Gastroesophageal sphincter (tissue), 4 donors: ENCODE measurements around the gene MACROD2. TPM values are rescaled to one million over a fixed set of nuclear protein-coding genes. Genes with fewer than 3 reads are reported as not detected.

Experiments used
- ATAC-seq: fragments of 150-250 bp; one replicate; pipeline ENCODE4 v1.9.1; 2016; ENCODE audit warnings: mild to moderate bottlenecking, moderate library complexity
- H3K27ac ChIP-seq, 4 donors: fragments of 200-600 bp; sonication (generic) in 3 of 4; 1 replicate in 3 of 4; 2 replicates in 1 of 4; pipeline ENCODE4 v1.5.1; 2016 to 2019
- H3K27me3 ChIP-seq: fragments of 200-600 bp; sonication (generic); one replicate; pipeline ENCODE4 v1.5.1; 2019
- H3K36me3 ChIP-seq, 2 donors: fragments of 200-600 bp; sonication (generic); one replicate each; pipeline ENCODE4 v1.5.1; 2019; ENCODE audit warnings: control low read depth in 1 of 2
- H3K4me1 ChIP-seq, 3 donors: fragments of 200-600 bp; sonication (generic); 1 replicate in 2 of 3; 2 replicates in 1 of 3; pipeline ENCODE4 v1.5.1; 2016 to 2019; ENCODE audit warnings: control low read depth in 2 of 3
- H3K4me3 ChIP-seq, 2 donors: fragments of 200-600 bp; sonication (generic); one replicate each; pipeline ENCODE4 v1.5.1; 2019; ENCODE audit warnings: mild to moderate bottlenecking in 1 of 2, moderate library complexity in 1 of 2
- H3K9me3 ChIP-seq, 3 donors: fragments of 200-600 bp; sonication (generic); one replicate each; pipeline ENCODE4 v1.5.1; 2017 to 2019; ENCODE audit warnings: control low read depth in 2 of 3
- EP300 ChIP-seq: sonication (generic); formaldehyde crosslinking; IDR thresholded peaks from one replicate; pipeline ENCODE4 v1.6.1; 2017; ENCODE audit warnings: antibody characterized with exemption, mild to moderate bottlenecking
- POLR2A ChIP-seq, 2 donors: fragments of 450-650 bp; IDR thresholded peaks; one replicate each; pipeline ENCODE4 v1.6.1; 2017; ENCODE audit warnings: antibody characterized with exemption in 2 of 2, mild to moderate bottlenecking in 2 of 2, moderate library complexity in 1 of 2
- POLR2AphosphoS5 ChIP-seq: sonication (generic); formaldehyde crosslinking; IDR thresholded peaks from one replicate; pipeline ENCODE4 v1.6.1; 2017; ENCODE audit warnings: antibody characterized with exemption
- WGBS, 2 donors: methylation state at CpG; one replicate each; pipeline ENCODE4 v1.1.5; 2018; ENCODE audit warnings: low coverage in 1 of 2; 5-methylcytosine and 5-hydroxymethylcytosine counted together
- total RNA-seq, 4 donors: library from RNA; depleted of rRNA; stranded (reverse); fragments of >200 nt; gene quantifications; one replicate each; pipeline ENCODE4 v1.1.0, GENCODE V29; 2016
- TF ChIP-seq, protein P1 (sequence below), 4 experiments: fragments of 200-600 bp in 2 of 4; fragments of 450-650 bp in 2 of 4; sonication (generic) in 1 of 4; IDR thresholded peaks; one replicate each; pipeline ENCODE4 v1.5.1; 2017 to 2019; ENCODE audit warnings: antibody characterized with exemption in 4 of 4, mild to moderate bottlenecking in 2 of 4, moderate library complexity in 2 of 4

MACROD2 gene
- total RNA-seq, 4 donors from 2014 or later = 4.0 to 12.1 (median 7.4) TPM

DNA sequence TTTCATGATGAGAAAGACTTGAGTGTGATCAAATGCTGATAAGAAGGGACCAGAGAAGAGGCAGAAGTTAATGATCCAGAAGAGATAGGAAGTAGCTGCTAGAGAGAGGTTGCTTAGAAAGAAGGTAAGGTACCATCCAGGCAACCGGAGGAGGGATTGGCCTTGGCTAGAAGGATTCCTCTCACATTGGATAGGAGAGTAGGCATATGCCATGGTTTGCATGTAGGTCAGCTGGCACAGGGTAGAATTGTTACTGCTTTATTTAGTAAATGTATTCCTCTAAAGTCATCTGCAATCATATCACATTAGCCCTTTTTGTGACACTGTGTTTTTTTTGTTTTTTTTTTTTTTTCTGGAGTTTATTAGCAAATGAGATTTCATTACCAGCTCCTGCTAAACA lies 923.0 kb downstream of the MACROD2 start:
- TF ChIP-seq POLR2A (IDR thresholded peaks at IDR 0.05) (no peak), POLR2AphosphoS5 (no peak), EP300 (no peak)
- TF ChIP-seq, protein P1, sequence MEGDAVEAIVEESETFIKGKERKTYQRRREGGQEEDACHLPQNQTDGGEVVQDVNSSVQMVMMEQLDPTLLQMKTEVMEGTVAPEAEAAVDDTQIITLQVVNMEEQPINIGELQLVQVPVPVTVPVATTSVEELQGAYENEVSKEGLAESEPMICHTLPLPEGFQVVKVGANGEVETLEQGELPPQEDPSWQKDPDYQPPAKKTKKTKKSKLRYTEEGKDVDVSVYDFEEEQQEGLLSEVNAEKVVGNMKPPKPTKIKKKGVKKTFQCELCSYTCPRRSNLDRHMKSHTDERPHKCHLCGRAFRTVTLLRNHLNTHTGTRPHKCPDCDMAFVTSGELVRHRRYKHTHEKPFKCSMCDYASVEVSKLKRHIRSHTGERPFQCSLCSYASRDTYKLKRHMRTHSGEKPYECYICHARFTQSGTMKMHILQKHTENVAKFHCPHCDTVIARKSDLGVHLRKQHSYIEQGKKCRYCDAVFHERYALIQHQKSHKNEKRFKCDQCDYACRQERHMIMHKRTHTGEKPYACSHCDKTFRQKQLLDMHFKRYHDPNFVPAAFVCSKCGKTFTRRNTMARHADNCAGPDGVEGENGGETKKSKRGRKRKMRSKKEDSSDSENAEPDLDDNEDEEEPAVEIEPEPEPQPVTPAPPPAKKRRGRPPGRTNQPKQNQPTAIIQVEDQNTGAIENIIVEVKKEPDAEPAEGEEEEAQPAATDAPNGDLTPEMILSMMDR (IDR thresholded peaks at IDR 0.05) = no peak
- peaks cover 0 to 6% (median 0%) of the 10 kb centered on the region in 3 donors for H3K4me1 ChIP-seq
- no peak overlapping the region for H3K27ac ChIP-seq
- WGBS, 2 donors = 86 to 90% methylated on average over 1 of the region's 1 CpG
- no peaks in the 10 kb centered on the region for H3K36me3 ChIP-seq
- H3K4me3 ChIP-seq = no peak overlapping the region
- H3K27me3 ChIP-seq = no peaks in the 10 kb centered on the region
- H3K9me3 ChIP-seq = no peaks in the 10 kb centered on the region
- no peak for ATAC-seq

DNA sequence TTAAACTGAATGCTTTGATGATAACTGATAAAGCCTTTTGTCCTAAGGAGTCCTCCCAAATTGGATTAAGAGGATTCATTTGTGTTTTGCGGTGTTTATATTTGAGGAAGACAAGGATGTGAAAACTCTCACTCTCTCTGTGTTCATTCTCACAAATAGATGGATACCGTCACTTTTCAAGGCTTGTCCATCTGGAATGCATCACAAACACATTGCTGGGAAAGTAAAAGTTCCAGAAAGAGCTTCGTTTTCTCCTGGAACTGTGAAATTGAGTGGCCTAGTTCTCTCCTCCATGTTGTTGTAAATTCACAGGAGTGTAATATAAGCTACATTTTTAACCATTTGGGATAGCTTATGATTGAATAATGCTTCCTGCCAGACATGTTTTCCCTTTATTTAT lies 923.7 kb downstream of the MACROD2 start:
- peaks cover 0 to 6% (median 0%) of the 10 kb centered on the region in 3 donors for H3K4me1 ChIP-seq
- 41 to 66% methylated on average over 3 of the region's 3 CpGs for WGBS, 2 donors
- H3K27me3 ChIP-seq = no peaks in the 10 kb centered on the region
- no peak overlapping the region for H3K27ac ChIP-seq
- TF ChIP-seq, protein P1 (IDR thresholded peaks at IDR 0.05) = no peak
- TF ChIP-seq EP300 (no peak), POLR2AphosphoS5 (no peak), POLR2A (IDR thresholded peaks at IDR 0.05) (no peak)
- no peaks in the 10 kb centered on the region for H3K9me3 ChIP-seq
- no peak overlapping the region for H3K4me3 ChIP-seq
- H3K36me3 ChIP-seq = no peaks in the 10 kb centered on the region
- no peak for ATAC-seq

DNA sequence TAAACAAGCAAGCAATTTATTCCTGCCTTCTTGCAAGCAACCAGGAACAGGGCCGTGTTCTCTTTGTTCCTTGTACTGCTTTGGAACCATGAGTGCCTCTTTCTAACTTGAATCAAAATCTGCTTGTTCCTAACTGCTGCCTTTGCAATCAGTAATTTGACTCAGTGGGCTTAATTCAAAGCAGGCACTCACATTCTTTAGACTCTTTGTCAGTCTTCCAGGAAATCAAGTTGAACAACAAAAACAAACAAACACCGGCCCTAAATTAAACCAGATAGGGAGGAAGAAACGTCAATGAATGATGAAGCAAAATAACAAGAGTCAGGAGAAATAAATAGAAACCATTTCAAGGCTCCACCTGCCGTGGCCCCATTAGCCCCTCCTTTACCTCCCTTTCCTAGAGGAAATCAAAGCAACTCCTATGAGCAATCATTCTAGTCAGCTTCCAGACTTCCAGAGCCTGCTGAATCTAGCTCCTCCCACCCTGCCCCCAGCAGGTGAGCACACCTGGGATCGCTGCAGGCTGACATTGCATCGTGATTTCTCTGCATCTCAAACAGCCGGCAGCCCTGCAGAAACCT lies 924.3 kb downstream of the MACROD2 start:
- WGBS, 2 donors = 21 to 41% methylated on average over 5 to 7 of the region's 7 CpGs
- no peak overlapping the region for H3K4me3 ChIP-seq
- no peaks in the 10 kb centered on the region for H3K9me3 ChIP-seq
- TF ChIP-seq, protein P1 (IDR thresholded peaks at IDR 0.05) = no peak
- TF ChIP-seq POLR2A (IDR thresholded peaks at IDR 0.05) (no peak), EP300 (no peak), POLR2AphosphoS5 (no peak)
- ATAC-seq = no peak
- peaks cover 0 to 6% (median 0%) of the 10 kb centered on the region in 3 donors for H3K4me1 ChIP-seq
- H3K27me3 ChIP-seq = no peaks in the 10 kb centered on the region
- H3K36me3 ChIP-seq = no peaks in the 10 kb centered on the region
- no peak overlapping the region for H3K27ac ChIP-seq

GRCh38 chr20:14921513-14921912 lies 926.2 kb downstream of the MACROD2 start:
- WGBS, 2 donors = 60 to 69% methylated on average over 1 of the region's 1 CpG
- H3K9me3 ChIP-seq = no peaks in the 10 kb centered on the region
- no peak for ATAC-seq

More at GRCh38 chr20:14921513-14921912, 926.2 kb downstream of the MACROD2 start:
- Histone ChIP-seq H3K27me3 (no peaks in the 10 kb centered on the region), H3K4me3 (no peak overlapping the region), H3K4me1 (no peaks in the 10 kb centered on the region), H3K27ac (no peak overlapping the region), H3K36me3 (no peaks in the 10 kb centered on the region)
- TF ChIP-seq, protein P1 (IDR thresholded peaks at IDR 0.05) = no peak
- TF ChIP-seq POLR2A (IDR thresholded peaks at IDR 0.05) = no peak
